Mesothelial cell of epicardium (in vitro differentiated cells): Measurements from ENCODE around the gene RAPGEF1. TPM values are rescaled to one million over a fixed set of nuclear protein-coding genes. Genes with fewer than 3 reads are reported as not detected.

Experiments
- DNase-seq, 2 experiments: peaks; one replicate each; pipeline ENCODE4 v3.0.0; 2021; ENCODE audit warnings: low spot score in 2 of 2; ENCODE audit not compliant: unreplicated experiment in 2 of 2
- H3K27ac Mint-ChIP-seq: 2 replicates; pipeline ENCODE4 v1.8.0; 2021; ENCODE audit warnings: mixed read lengths
- H3K27me3 Mint-ChIP-seq: 2 replicates; pipeline ENCODE4 v1.8.0; 2021; ENCODE audit warnings: low read depth, mixed read lengths
- H3K36me3 Mint-ChIP-seq: 2 replicates; pipeline ENCODE4 v1.8.0; 2021; ENCODE audit warnings: mixed read lengths
- H3K4me1 Mint-ChIP-seq: 2 replicates; pipeline ENCODE4 v1.8.0; 2021; ENCODE audit warnings: mixed read lengths
- H3K4me3 Mint-ChIP-seq: 2 replicates; pipeline ENCODE4 v1.8.0; 2021; ENCODE audit warnings: mild to moderate bottlenecking, moderate library complexity, mixed read lengths
- H3K9me3 Mint-ChIP-seq: 2 replicates; pipeline ENCODE4 v1.8.0; 2021; ENCODE audit warnings: mixed read lengths
- CTCF ChIP-seq: fragments of 200-600 bp; sonication (generic); IDR thresholded peaks from one replicate; pipeline ENCODE4 v1.5.0; 2021; ENCODE audit warnings: antibody characterized with exemption; ENCODE audit not compliant: unreplicated experiment
- total RNA-seq: library from RNA; stranded (reverse); gene quantifications from 3 replicates; pipeline ENCODE4 v1.2.1, GENCODE V29; 2021

Gene RAPGEF1
- total RNA-seq, 1 donor from 2014 or later: 50.4 TPM

- Mint-ChIP-seq H3K27me3 (no peaks in the 10 kb centered on the region), H3K36me3 (peaks cover 22% of the 10 kb centered on the region), H3K4me3 (no peak overlapping the region), H3K4me1 (no peaks in the 10 kb centered on the region), H3K27ac (no peak overlapping the region), H3K9me3 (no peaks in the 10 kb centered on the region)
- DNase-seq: no peak
- TF ChIP-seq CTCF: no peak
Observed at GRCh38 chr9:131623655-131624330, 116.1 kb downstream of the RAPGEF1 start.

GRCh38 chr9:131622523-131622922 lies 117.4 kb downstream of the RAPGEF1 start:
- no peak for DNase-seq
- Mint-ChIP-seq H3K9me3 (no peaks in the 10 kb centered on the region), H3K27ac (no peak overlapping the region), H3K4me3 (no peak overlapping the region), H3K27me3 (no peaks in the 10 kb centered on the region), H3K4me1 (peaks cover 4% of the 10 kb centered on the region), H3K36me3 (peaks cover 31% of the 10 kb centered on the region)
- no peak for TF ChIP-seq CTCF

- Mint-ChIP-seq H3K36me3 (peaks cover 37% of the 10 kb centered on the region), H3K27ac (no peak overlapping the region)
Observed at GRCh38 chr9:131621551-131622358, 118.1 kb downstream of the RAPGEF1 start.

GRCh38 chr9:131620764-131621520 lies 118.9 kb downstream of the RAPGEF1 start:
- Mint-ChIP-seq H3K9me3 (no peaks in the 10 kb centered on the region), H3K4me1 (peaks cover 4% of the 10 kb centered on the region), H3K4me3 (no peak overlapping the region), H3K36me3 (peaks cover 43% of the 10 kb centered on the region), H3K27ac (no peak overlapping the region), H3K27me3 (no peaks in the 10 kb centered on the region)
- no peak for TF ChIP-seq CTCF
- no peak for DNase-seq

More at GRCh38 chr9:131621551-131622358, 118.1 kb downstream of the RAPGEF1 start:
- H3K27me3 Mint-ChIP-seq: no peaks in the 10 kb centered on the region
- H3K9me3 Mint-ChIP-seq: no peaks in the 10 kb centered on the region
- TF ChIP-seq CTCF: no peak
- H3K4me1 Mint-ChIP-seq: peaks cover 4% of the 10 kb centered on the region
- no peak overlapping the region for H3K4me3 Mint-ChIP-seq
- no peak for DNase-seq

GRCh38 chr9:131619680-131620079 lies 120.2 kb downstream of the RAPGEF1 start:
- Mint-ChIP-seq H3K27ac (no peak overlapping the region), H3K4me1 (peaks cover 4% of the 10 kb centered on the region), H3K27me3 (no peaks in the 10 kb centered on the region), H3K9me3 (no peaks in the 10 kb centered on the region), H3K4me3 (no peak overlapping the region), H3K36me3 (peaks cover 49% of the 10 kb centered on the region)
- DNase-seq: no peak
- no peak for TF ChIP-seq CTCF
